ENCODE measurements around the gene RPL32. TPM values are rescaled to one million over a fixed set of nuclear protein-coding genes. Genes with fewer than 3 reads are reported as not detected.

RPL32 gene
- polyA plus RNA-seq, 1 of the 3 experiments (the other 2 are of a cell fraction), result 2,311 TPM

- TF ChIP-seq EZH2phosphoT487 (IDR thresholded peaks at IDR 0.05; ENCODE audit: borderline replicate concordance, low read depth) (no peak), NFIC (IDR thresholded peaks at IDR 0.05; ENCODE audit: borderline replicate concordance) (no peak), SMC3 (IDR thresholded peaks at IDR 0.05; ENCODE audit: low read depth, low read length) (no peak), FOSL2 (IDR thresholded peaks at IDR 0.05; ENCODE audit: borderline replicate concordance, low read depth) (no peak), REST (IDR thresholded peaks at IDR 0.05; ENCODE audit: low read depth, low read length) (no peak), RXRA (IDR thresholded peaks at IDR 0.05; ENCODE audit: borderline replicate concordance, low read depth) (no peak), MXI1 (IDR thresholded peaks at IDR 0.05; ENCODE audit: low read depth, low read length) (no peak), GABPA (IDR thresholded peaks at IDR 0.05; ENCODE audit: low read depth) (no peak), IRF3 (IDR thresholded peaks at IDR 0.05; ENCODE audit: low read depth, low read length) (no peak), USF1 (IDR thresholded peaks at IDR 0.05; ENCODE audit: borderline replicate concordance, low read depth) (no peak), TCF12 (IDR thresholded peaks at IDR 0.05) (no peak), MAX (IDR thresholded peaks at IDR 0.05; ENCODE audit: low read depth) (no peak), POLR2AphosphoS5 (IDR thresholded peaks at IDR 0.05; ENCODE audit: low read depth, low read length) (no peak), TAF1 (IDR thresholded peaks at IDR 0.05; ENCODE audit: borderline replicate concordance, low read depth, low read length) (no peak), JUND (IDR thresholded peaks at IDR 0.05) (no peak), RFX5 (IDR thresholded peaks at IDR 0.05; ENCODE audit: low read length) (no peak)
- Histone ChIP-seq H3K9me3 (no peaks in the 10 kb centered on the region), H3K36me3 (replicated peaks in 1 of 2; ENCODE audit: control insufficient read depth in 1 of 2, insufficient read depth in 2 of 2, low read length in 1 of 2) (peaks cover 22 to 27% of the 10 kb centered on the region in 2 experiments), H3F3A (replicated peaks; ENCODE audit: insufficient read depth) (no peaks in the 10 kb centered on the region), H3K4me1 (ENCODE audit: control insufficient read depth in 1 of 2, insufficient read depth in 2 of 2, low read depth in 1 of 2, low read length in 1 of 2) (peaks cover 18 to 25% of the 10 kb centered on the region in 2 experiments; a peak in 2 of 4 replicates), H3K27me3 (ENCODE audit: insufficient read depth) (no peaks in the 10 kb centered on the region), H4K20me1 (ENCODE audit: insufficient read depth) (peaks cover 32% of the 10 kb centered on the region), H2AFZ (ENCODE audit: low read depth) (0 out of 2 replicates have a peak overlapping the region, but pooled peaks have one; percentile 97), H3K4me3 (ENCODE audit: low read depth in 2 of 2, low read length in 1 of 2) (no peak overlapping the region), H3K27ac (ENCODE audit: low read depth in 2 of 2, low read length in 1 of 2) (no peak overlapping the region), H3K9ac (no peak overlapping the region), H3K4me2 (no peak overlapping the region), H3K79me2 (ENCODE audit: insufficient read depth) (peaks cover 39% of the 10 kb centered on the region), H3K9me2 (no peaks in the 10 kb centered on the region)
- 91% methylated on average over 4 of the region's 4 CpGs for WGBS (ENCODE audit: low lambda C conversion rate)
- no peak for DNase-seq
- ChIA-PET CTCF (interaction anchor here (1.0 to 3.4 kb wide), 23 partner anchors 10 to 165 kb away, joined by 3 to 28 read pairs (median 7); no protein-coding TSS in a partner anchor), POLR2A (interaction anchor here (1.5 kb wide), 1 partner anchor 9 kb away, joined by 5 read pairs; no protein-coding TSS in a partner anchor)
Measured at GRCh38 chr3:12842469-12842868, 1.1 kb upstream of the RPL32 start.

Measured in SK-N-SH (cell line).